Measurements from ENCODE around the gene OR8B2.

The OR8B2 gene

GRCh38 chr11:124339396-124340141 is 44.7 kb downstream of the OR8B2 start:
- H3K27ac ChIP-seq, result no peak overlapping the region
- H3K36me3 ChIP-seq, result no peaks in the 10 kb centered on the region
- H3K9me3 ChIP-seq, result no peaks in the 10 kb centered on the region
- no peaks in the 10 kb centered on the region for H3K27me3 ChIP-seq
- no peak overlapping the region for H3K4me3 ChIP-seq (ENCODE audit: low read depth in 1 of 2, low read length in 1 of 2)
- H3K4me1 ChIP-seq (ENCODE audit: control insufficient read depth in 1 of 2, insufficient read depth in 1 of 2, low read depth in 1 of 2, low read length in 1 of 2), result no peaks in the 10 kb centered on the region
- TF ChIP-seq CTCF (IDR thresholded peaks at IDR 0.05), result no peak
